ENCODE results near the gene OSTC. TPM values are rescaled to one million over a fixed set of nuclear protein-coding genes. Genes with fewer than 3 reads are reported as not detected.

Gene OSTC
- total and polyA plus RNA-seq, 2 experiments from 2014 or later: 149 to 402 TPM

DNA sequence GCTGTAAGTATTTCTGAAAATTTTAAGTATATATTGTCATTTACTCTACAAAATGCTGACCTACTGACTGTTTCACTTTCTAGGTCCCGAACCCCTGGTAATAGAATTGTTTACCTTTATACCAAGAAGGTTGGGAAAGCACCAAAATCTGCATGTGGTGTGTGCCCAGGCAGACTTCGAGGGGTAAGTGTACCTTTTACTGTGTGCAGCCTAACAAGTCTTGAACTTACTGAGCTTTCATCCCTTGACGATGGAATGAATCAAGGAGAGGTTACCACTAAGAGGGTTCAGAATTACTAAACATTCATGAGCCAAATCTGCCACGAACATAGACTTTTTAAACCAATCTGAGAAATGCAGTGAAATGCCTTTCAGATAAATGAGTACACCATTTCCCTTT, 28.4 kb upstream of the OSTC start:
- H3K27ac ChIP-seq: no peak overlapping the region
- peaks cover 52% of the 10 kb centered on the region for H3K36me3 ChIP-seq
- H3K9me3 ChIP-seq (ENCODE audit: low read depth): no peaks in the 10 kb centered on the region
- peak overlapping the region; percentile 74 for H3K4me3 ChIP-seq
- H3K27me3 ChIP-seq: no peaks in the 10 kb centered on the region
- H3K4me1 ChIP-seq (ENCODE audit: low read depth): peaks cover 20% of the 10 kb centered on the region
- TF ChIP-seq, protein P1, sequence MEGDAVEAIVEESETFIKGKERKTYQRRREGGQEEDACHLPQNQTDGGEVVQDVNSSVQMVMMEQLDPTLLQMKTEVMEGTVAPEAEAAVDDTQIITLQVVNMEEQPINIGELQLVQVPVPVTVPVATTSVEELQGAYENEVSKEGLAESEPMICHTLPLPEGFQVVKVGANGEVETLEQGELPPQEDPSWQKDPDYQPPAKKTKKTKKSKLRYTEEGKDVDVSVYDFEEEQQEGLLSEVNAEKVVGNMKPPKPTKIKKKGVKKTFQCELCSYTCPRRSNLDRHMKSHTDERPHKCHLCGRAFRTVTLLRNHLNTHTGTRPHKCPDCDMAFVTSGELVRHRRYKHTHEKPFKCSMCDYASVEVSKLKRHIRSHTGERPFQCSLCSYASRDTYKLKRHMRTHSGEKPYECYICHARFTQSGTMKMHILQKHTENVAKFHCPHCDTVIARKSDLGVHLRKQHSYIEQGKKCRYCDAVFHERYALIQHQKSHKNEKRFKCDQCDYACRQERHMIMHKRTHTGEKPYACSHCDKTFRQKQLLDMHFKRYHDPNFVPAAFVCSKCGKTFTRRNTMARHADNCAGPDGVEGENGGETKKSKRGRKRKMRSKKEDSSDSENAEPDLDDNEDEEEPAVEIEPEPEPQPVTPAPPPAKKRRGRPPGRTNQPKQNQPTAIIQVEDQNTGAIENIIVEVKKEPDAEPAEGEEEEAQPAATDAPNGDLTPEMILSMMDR (IDR thresholded peaks at IDR 0.05; ENCODE audit: low read depth, low read length): no peak
- no peak for DNase-seq (ENCODE audit: low read depth in 1 of 2, low spot score in 1 of 2)

DNA sequence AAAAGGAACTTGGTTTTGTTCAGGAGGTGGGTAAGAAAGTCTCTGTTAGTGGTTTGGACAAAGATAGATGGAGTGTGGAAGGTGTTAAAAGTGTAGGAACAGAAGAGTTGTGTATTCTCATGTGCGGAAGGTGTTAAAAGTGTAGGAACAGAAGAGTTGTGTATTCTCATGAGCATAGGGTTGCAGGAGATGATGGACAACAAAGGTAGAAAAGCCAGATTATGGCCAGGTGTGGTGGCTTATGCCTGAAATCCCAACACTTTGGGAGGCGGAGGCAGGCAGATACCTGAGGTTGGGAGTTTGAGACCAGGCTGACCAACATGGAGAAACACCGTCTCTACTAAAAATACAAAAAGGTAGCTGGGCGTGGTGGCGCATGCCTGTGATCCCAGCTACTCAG, 27.6 kb upstream of the OSTC start:
- DNase-seq (ENCODE audit: low read depth in 1 of 2, low spot score in 1 of 2): no peak
- no peak overlapping the region for H3K4me3 ChIP-seq
- H3K36me3 ChIP-seq: peaks cover 60% of the 10 kb centered on the region
- H3K4me1 ChIP-seq (ENCODE audit: low read depth): peaks cover 20% of the 10 kb centered on the region
- TF ChIP-seq, protein P1 (IDR thresholded peaks at IDR 0.05; ENCODE audit: low read depth, low read length): no peak
- no peaks in the 10 kb centered on the region for H3K9me3 ChIP-seq (ENCODE audit: low read depth)
- no peaks in the 10 kb centered on the region for H3K27me3 ChIP-seq
- H3K27ac ChIP-seq: no peak overlapping the region

DNA sequence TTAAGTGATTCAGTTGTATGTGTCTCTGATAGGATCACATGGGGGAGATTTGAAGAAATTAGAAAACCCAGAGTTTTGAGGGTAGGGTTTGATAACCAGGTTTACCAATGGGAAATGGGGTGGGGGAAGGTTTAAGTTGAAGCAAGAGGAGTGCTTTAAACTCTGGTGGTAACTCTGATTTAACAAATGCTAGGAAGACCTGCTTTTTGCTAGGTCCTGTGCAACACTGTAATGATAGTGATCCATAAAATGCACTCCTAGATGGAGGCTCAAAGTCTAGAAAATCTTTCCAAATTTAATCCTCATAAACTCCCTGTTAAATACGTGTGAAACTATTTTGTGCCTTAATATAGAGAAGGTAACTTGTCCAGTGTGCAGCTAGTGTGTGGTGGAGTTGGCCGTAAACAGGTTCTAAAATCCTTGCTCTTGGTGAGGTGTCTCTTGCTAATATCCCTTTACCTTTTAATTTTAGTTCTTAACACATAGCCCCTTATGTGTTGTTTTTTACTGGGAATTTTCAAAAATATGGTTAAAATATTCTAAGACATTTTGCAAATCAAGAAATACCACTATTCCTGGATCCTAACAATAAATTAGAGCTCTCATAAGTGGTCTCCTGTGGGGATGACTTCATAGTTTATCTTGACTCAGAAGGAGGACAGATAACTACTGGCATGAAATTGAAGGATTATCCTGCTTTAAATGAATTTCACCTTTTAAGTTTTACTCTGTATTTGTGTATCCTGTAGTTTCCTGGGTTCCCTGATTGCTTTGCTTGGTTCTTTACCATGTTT, 25.9 kb upstream of the OSTC start:
- H3K4me3 ChIP-seq: no peak overlapping the region
- H3K36me3 ChIP-seq: peaks cover 77% of the 10 kb centered on the region

DNA sequence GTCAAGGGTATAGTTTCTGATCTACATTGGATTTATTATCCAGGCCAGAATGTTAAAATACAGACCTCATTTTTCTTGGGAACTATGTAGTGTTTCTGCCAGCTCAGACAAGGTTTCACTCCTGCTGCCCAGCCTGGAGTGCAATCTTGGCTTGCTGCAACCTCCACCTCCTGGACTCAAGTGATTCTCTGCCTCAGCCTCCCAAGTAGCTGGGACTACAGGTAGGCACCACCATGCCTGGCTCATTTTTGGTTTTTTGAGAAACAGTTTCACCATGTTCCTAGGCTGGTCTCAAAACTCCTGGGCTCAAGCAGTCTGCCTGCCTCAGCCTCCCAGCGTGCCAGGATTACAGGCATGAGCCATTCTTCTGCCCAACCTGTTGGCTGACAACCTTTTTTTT, 24.3 kb upstream of the OSTC start:
- no peak for DNase-seq (ENCODE audit: low read depth in 1 of 2, low spot score in 1 of 2)
- H3K4me3 ChIP-seq: no peak overlapping the region
- H3K27me3 ChIP-seq: no peaks in the 10 kb centered on the region
- TF ChIP-seq, protein P1 (IDR thresholded peaks at IDR 0.05; ENCODE audit: low read depth, low read length): no peak
- H3K4me1 ChIP-seq (ENCODE audit: low read depth): peaks cover 13% of the 10 kb centered on the region
- no peak overlapping the region for H3K27ac ChIP-seq
- H3K36me3 ChIP-seq: peaks cover 91% of the 10 kb centered on the region
- H3K9me3 ChIP-seq (ENCODE audit: low read depth): no peaks in the 10 kb centered on the region

More for the DNA sequence above, 25.9 kb upstream of the OSTC start:
- Histone ChIP-seq H3K27ac (no peak overlapping the region), H3K4me1 (ENCODE audit: low read depth) (peaks cover 18% of the 10 kb centered on the region), H3K9me3 (ENCODE audit: low read depth) (no peaks in the 10 kb centered on the region), H3K27me3 (no peaks in the 10 kb centered on the region)
- TF ChIP-seq, protein P1 (IDR thresholded peaks at IDR 0.05; ENCODE audit: low read depth, low read length): no peak
- DNase-seq (ENCODE audit: low read depth in 1 of 2, low spot score in 1 of 2): no peak

DNA sequence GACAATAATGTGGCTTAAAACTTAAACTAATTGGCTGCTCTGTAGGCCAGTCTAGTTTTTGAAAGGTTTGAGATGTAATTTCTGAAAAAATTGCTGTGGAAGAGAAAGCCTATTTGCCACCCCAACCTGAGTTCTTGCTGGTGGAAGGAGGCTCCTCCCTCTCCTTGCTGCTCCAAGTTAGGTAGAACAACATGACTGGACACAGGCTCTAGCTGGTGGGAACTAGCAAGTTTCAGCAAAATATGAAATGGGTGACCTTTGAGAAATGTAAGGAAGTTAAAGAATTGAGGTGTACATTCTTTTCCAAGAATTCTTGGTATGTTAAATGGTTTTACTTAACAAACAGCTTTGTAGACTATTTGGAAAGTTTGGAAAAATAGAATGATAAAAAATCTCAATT, 22.0 kb upstream of the OSTC start:
- H3K4me1 ChIP-seq (ENCODE audit: low read depth): no peaks in the 10 kb centered on the region
- DNase-seq (ENCODE audit: low read depth in 1 of 2, low spot score in 1 of 2): peak in 1 of 2 donors; percentile 11
- no peaks in the 10 kb centered on the region for H3K9me3 ChIP-seq (ENCODE audit: low read depth)
- peak overlapping the region; percentile 45 for H3K27ac ChIP-seq
- no peak overlapping the region for H3K4me3 ChIP-seq
- no peaks in the 10 kb centered on the region for H3K27me3 ChIP-seq
- H3K36me3 ChIP-seq: peaks cover 95% of the 10 kb centered on the region
- TF ChIP-seq, protein P1 (IDR thresholded peaks at IDR 0.05; ENCODE audit: low read depth, low read length): no peak

All from cardiac muscle cell (in vitro differentiated cells and primary cell).